GM12872 (cell line): ENCODE measurements around the gene ZIC2.

Source experiments
- CTCF ChIP-seq: IDR thresholded peaks from 3 replicates; pipeline ENCODE4 v1.5.1; 2011; ENCODE audit warnings: low read depth, mild to moderate bottlenecking, low read length, moderate library complexity; ENCODE audit not compliant: insufficient read depth

The ZIC2 gene

GRCh38 chr13:99982731-99983498 lies 1.3 kb downstream of the ZIC2 start:
- no peak for TF ChIP-seq CTCF

- no peak for TF ChIP-seq CTCF
Observed at GRCh38 chr13:99983499-99984401, 2.2 kb downstream of the ZIC2 start.

GRCh38 chr13:99984461-99985240 lies 3.1 kb downstream of the ZIC2 start:
- no peak for TF ChIP-seq CTCF

- no peak for TF ChIP-seq CTCF
Observed at GRCh38 chr13:99985241-99985874, 3.8 kb downstream of the ZIC2 start.

GRCh38 chr13:99985886-99986527 lies 4.4 kb downstream of the ZIC2 start:
- no peak for TF ChIP-seq CTCF

GRCh38 chr13:99986741-99987140 lies 5.2 kb downstream of the ZIC2 start:
- TF ChIP-seq CTCF: no peak
